GM10847 (cell line): ENCODE measurements around the gene CRYAB.

ENCODE experiments used
- POLR2A ChIP-seq: IDR thresholded peaks from 2 replicates; pipeline ENCODE4 v1.6.1; 2011; ENCODE audit not compliant: insufficient read length; ENCODE audit errors: extremely low read depth

The CRYAB gene

GRCh38 chr11:111882202-111882601 lies 29.4 kb downstream of the CRYAB start:
- no peak for TF ChIP-seq POLR2A

GRCh38 chr11:111879637-111879960 lies 32.0 kb downstream of the CRYAB start:
- no peak for TF ChIP-seq POLR2A

DNA sequence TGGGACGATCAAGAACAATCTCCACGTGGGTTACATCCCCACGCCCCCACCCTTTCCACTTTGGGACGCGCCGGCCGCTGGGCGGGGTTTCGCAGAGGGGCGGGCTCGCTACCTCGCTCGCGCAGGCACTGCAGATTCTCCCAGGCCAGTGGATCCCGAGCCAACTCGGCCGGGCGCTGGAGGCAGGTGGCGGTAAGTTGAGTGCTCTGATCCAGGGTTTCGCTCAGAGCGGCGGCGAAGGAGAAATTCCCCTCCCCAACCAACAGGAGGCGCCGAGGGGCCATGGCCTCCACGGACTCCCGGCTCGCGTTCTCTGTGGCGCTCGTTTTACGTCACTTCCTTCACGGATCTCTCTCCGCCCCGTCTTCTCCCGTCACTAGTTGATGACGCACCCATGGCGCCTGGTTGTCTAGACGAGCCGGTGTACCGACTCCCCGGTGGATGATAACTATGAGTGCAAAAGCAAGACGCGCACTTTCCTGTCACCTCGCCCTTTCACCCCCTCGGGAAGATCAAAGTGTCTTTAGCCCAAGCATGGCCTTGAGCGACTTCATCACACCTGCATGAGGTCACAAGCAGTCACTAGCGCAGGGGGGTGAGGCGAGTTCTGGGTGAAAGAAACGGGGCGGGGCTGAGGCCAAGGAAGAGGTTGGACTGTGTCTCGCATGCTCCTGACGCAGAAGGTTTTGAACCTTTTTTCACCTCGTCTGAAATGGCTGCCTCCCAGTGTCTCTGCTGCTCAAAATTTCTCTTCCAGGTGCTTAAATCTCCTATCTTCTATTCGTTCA lies 32.5 kb downstream of the CRYAB start, which contains the start of the genes CFAP68 and FDXACB1:
CFAP68 (plus strand) TSS at position 693 of the 788 bp plus-strand sequence; CDS start at position 713, 20 bp downstream.
FDXACB1 (minus strand) TSS at position 317 of the 788 bp plus-strand sequence; CDS start at position 284, 33 bp downstream.
- TF ChIP-seq POLR2A, result peak; percentile 49

DNA sequence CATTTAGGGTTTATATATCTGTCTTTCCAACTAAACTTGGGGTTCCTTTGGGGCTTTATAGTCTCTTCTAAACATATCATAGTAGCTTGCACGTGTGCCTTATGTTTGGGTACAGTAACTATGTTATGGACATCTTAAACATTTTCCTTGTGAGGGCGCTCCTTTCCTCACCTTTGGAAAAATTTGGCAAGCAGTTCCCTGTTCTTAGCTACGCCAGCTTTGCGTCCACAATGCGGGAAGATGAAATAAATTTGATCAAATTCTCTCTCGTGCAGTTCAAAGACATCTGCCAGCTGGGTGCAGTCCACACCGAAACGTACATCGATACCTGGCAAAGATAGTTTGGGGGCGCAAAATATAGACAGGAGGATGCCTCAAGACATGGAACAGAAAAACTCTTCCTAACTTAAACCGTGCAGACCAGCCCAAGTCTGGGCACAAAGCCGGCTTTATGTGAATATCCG lies 33.2 kb downstream of the CRYAB start:
- no peak for TF ChIP-seq POLR2A

- no peak for TF ChIP-seq POLR2A
Measured at GRCh38 chr11:111871693-111872161, 39.8 kb downstream of the CRYAB start.

GRCh38 chr11:111870886-111871692 lies 40.5 kb downstream of the CRYAB start, which contains the start of gene ALG9:
ALG9 (minus strand) TSS chr11:111871581; CDS start chr11:111871482, 99 bp downstream.
- peak; percentile 73 for TF ChIP-seq POLR2A

DNA sequence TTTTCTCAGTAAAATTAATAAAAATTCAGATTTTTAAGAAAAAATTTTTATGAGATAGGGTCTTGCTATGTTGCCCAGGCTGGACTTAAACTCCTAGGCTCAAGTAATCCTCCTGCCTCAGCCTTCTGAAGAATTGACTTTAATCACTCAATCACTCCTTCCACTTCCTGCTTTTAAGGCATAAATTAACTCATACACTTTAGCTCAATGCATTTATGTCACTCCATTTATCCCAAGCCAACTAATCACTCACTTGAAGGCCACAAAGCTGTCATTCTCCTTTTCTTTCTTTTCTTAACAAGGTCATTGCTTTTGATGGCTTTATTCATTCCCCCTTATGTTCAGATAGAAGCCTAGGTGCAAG lies 41.1 kb downstream of the CRYAB start:
- no peak for TF ChIP-seq POLR2A

DNA sequence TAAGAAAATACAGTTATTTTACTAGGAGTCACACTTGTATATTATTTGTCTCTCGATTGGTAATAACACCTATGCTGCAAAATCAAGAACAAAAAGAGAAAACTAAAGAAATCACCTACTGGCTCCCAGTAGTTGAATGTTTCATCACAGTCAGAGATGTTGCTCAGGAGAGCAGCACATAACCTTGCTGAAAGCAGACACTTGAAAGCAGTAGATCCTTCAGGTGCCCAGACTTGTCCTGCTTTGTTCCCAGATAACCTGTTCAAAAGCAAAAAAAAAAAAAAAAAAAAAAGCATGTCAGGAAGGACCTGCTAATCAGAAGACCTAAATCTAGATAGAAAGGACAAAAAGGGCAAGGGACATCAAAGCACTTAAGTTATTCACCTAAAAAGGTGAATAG lies 41.5 kb downstream of the CRYAB start:
- no peak for TF ChIP-seq POLR2A

DNA sequence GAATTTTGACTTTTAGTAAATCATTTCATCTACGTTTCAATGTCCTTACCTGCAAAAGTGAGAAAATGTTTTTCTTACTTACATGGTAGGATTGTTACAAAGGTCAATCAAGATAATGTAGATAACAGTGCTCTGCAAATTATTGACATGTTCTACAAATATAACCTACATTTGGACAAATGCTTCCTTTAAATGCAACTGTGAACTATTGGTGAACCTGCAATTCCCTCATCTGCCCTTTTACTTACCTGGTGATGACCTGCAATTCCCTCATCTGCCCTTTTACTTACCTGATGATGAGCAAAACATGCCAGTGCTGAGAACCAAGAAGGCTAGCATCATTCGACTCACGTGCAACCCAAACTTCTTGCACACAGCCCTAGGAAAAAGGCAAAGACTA lies 51.3 kb downstream of the CRYAB start:
- no peak for TF ChIP-seq POLR2A
